BLaER1 (cell line): Measurements from ENCODE around the gene INPP5A.
A peak's percentile ranks its signal among the peaks of the same experiment; 100 is the strongest.

Source experiments
- H3K27ac ChIP-seq: shearing (Covaris generic); formaldehyde crosslinking; 2 replicates; pipeline ENCODE4 v1.8.1; 2022
- H3K27me3 ChIP-seq: shearing (Covaris generic); formaldehyde crosslinking; 2 replicates; pipeline ENCODE4 v1.8.1; 2022
- H3K36me3 ChIP-seq: shearing (Covaris generic); formaldehyde crosslinking; 2 replicates; pipeline ENCODE4 v1.8.1; 2022
- H3K4me1 ChIP-seq: shearing (Covaris generic); formaldehyde crosslinking; 2 replicates; pipeline ENCODE4 v1.8.1; 2022
- H3K4me2 ChIP-seq: shearing (Covaris generic); formaldehyde crosslinking; 2 replicates; pipeline ENCODE4 v1.8.1; 2022
- H3K4me3 ChIP-seq: shearing (Covaris generic); formaldehyde crosslinking; 2 replicates; pipeline ENCODE4 v1.8.1; 2022
- H3K9ac ChIP-seq: shearing (Covaris generic); formaldehyde crosslinking; 2 replicates; pipeline ENCODE4 v1.8.1; 2022
- H3K9me3 ChIP-seq: shearing (Covaris generic); formaldehyde crosslinking; 2 replicates; pipeline ENCODE4 v1.8.1; 2022
- H4K20me1 ChIP-seq: shearing (Covaris generic); formaldehyde crosslinking; 2 replicates; pipeline ENCODE4 v1.8.1; 2022
- Cebpa-rat ChIP-seq: shearing (Covaris generic); IDR thresholded peaks from 2 replicates; pipeline ENCODE4 v1.8.1; 2022

Gene INPP5A

GRCh38 chr10:132510174-132510611 is 27.4 kb upstream of the INPP5A start:
- H4K20me1 ChIP-seq = no peaks in the 10 kb centered on the region
- no peaks in the 10 kb centered on the region for H3K36me3 ChIP-seq
- H3K4me2 ChIP-seq = no peak overlapping the region
- H3K27me3 ChIP-seq = no peaks in the 10 kb centered on the region
- H3K9ac ChIP-seq = no peak overlapping the region
- no peaks in the 10 kb centered on the region for H3K9me3 ChIP-seq
- TF ChIP-seq Cebpa-rat = no peak
- peaks cover 12% of the 10 kb centered on the region for H3K4me1 ChIP-seq
- H3K4me3 ChIP-seq = no peak overlapping the region
- no peak overlapping the region for H3K27ac ChIP-seq

- Histone ChIP-seq H4K20me1 (no peaks in the 10 kb centered on the region), H3K9me3 (no peaks in the 10 kb centered on the region), H3K27ac (no peak overlapping the region), H3K9ac (no peak overlapping the region), H3K4me2 (no peak overlapping the region), H3K4me3 (no peak overlapping the region), H3K4me1 (peaks cover 24% of the 10 kb centered on the region), H3K27me3 (no peaks in the 10 kb centered on the region), H3K36me3 (no peaks in the 10 kb centered on the region)
- no peak for TF ChIP-seq Cebpa-rat
Observed at GRCh38 chr10:132511121-132512051, 26.2 kb upstream of the INPP5A start.

GRCh38 chr10:132512052-132512442 is 25.5 kb upstream of the INPP5A start:
- H3K4me2 ChIP-seq = no peak overlapping the region
- TF ChIP-seq Cebpa-rat = no peak
- no peak overlapping the region for H3K4me3 ChIP-seq
- H4K20me1 ChIP-seq = no peaks in the 10 kb centered on the region
- H3K9ac ChIP-seq = no peak overlapping the region
- no peaks in the 10 kb centered on the region for H3K9me3 ChIP-seq
- H3K4me1 ChIP-seq = peaks cover 31% of the 10 kb centered on the region
- H3K27me3 ChIP-seq = no peaks in the 10 kb centered on the region
- no peak overlapping the region for H3K27ac ChIP-seq
- no peaks in the 10 kb centered on the region for H3K36me3 ChIP-seq

GRCh38 chr10:132512693-132513345 is 24.8 kb upstream of the INPP5A start:
- Histone ChIP-seq H4K20me1 (no peaks in the 10 kb centered on the region), H3K4me3 (no peak overlapping the region), H3K36me3 (no peaks in the 10 kb centered on the region), H3K27ac (no peak overlapping the region), H3K27me3 (no peaks in the 10 kb centered on the region), H3K4me2 (no peak overlapping the region), H3K9me3 (no peaks in the 10 kb centered on the region), H3K4me1 (peaks cover 38% of the 10 kb centered on the region), H3K9ac (no peak overlapping the region)
- TF ChIP-seq Cebpa-rat = no peak

- no peak for TF ChIP-seq Cebpa-rat
- H3K9me3 ChIP-seq = no peaks in the 10 kb centered on the region
- no peaks in the 10 kb centered on the region for H3K27me3 ChIP-seq
- peak overlapping the region; percentile 77 for H3K9ac ChIP-seq
- peak overlapping the region; percentile 80 for H3K4me2 ChIP-seq
- H3K4me3 ChIP-seq = peak overlapping the region; percentile 35
- no peaks in the 10 kb centered on the region for H3K36me3 ChIP-seq
- H3K4me1 ChIP-seq = peaks cover 60% of the 10 kb centered on the region
- H4K20me1 ChIP-seq = no peaks in the 10 kb centered on the region
- H3K27ac ChIP-seq = peak overlapping the region; percentile 92
Observed at GRCh38 chr10:132514821-132515520, 22.6 kb upstream of the INPP5A start.

GRCh38 chr10:132515811-132516726 is 21.5 kb upstream of the INPP5A start:
- TF ChIP-seq Cebpa-rat = no peak
- Histone ChIP-seq H4K20me1 (no peaks in the 10 kb centered on the region), H3K4me2 (peak overlapping the region; percentile 80), H3K36me3 (no peaks in the 10 kb centered on the region), H3K4me1 (peaks cover 71% of the 10 kb centered on the region), H3K4me3 (peak overlapping the region; percentile 49), H3K27me3 (no peaks in the 10 kb centered on the region), H3K9me3 (no peaks in the 10 kb centered on the region), H3K27ac (peak overlapping the region; percentile 92), H3K9ac (peak overlapping the region; percentile 77)

GRCh38 chr10:132516771-132517725 is 20.5 kb upstream of the INPP5A start:
- Histone ChIP-seq H3K9ac (peak overlapping the region; percentile 69), H4K20me1 (no peaks in the 10 kb centered on the region), H3K4me1 (peaks cover 79% of the 10 kb centered on the region), H3K27ac (peak overlapping the region; percentile 92), H3K4me2 (peak overlapping the region; percentile 80), H3K4me3 (peak overlapping the region; percentile 49; the same call in 1 of the 2 replicates), H3K27me3 (no peaks in the 10 kb centered on the region), H3K9me3 (no peaks in the 10 kb centered on the region), H3K36me3 (no peaks in the 10 kb centered on the region)
- TF ChIP-seq Cebpa-rat = no peak

- H3K4me1 ChIP-seq = peaks cover 79% of the 10 kb centered on the region
- H3K27me3 ChIP-seq = no peaks in the 10 kb centered on the region
- H3K27ac ChIP-seq = peak overlapping the region; percentile 92
- peak overlapping the region; percentile 69; the same call in 1 of the 2 replicates for H3K9ac ChIP-seq
- H4K20me1 ChIP-seq = no peaks in the 10 kb centered on the region
- H3K4me3 ChIP-seq = peak overlapping the region; percentile 49; the same call in 1 of the 2 replicates
- H3K4me2 ChIP-seq = peak overlapping the region; percentile 80
- no peaks in the 10 kb centered on the region for H3K9me3 ChIP-seq
- H3K36me3 ChIP-seq = no peaks in the 10 kb centered on the region
- TF ChIP-seq Cebpa-rat = no peak
Observed at GRCh38 chr10:132517951-132518521, 19.6 kb upstream of the INPP5A start.
